Ecto neural progenitor cell (in vitro differentiated cells): ENCODE measurements around the gene HBA2.
"Not testable (repeated sequence)": the region's sequence is repeated elsewhere in the genome, so short reads cannot be mapped to it uniquely, and the experiment has no call there.

ENCODE experiments used
- DNase-seq: peaks from one replicate; pipeline ENCODE4 v3.0.0-alpha.2; 2018; ENCODE audit warnings: low spot score

HBA2 gene

GRCh38 chr16:172374-172941, at the start of gene HBA2:
TSS of gene HBA2 (plus strand) at chr16:172876. CDS start at chr16:172913, 37 bp downstream.
- DNase-seq: not testable (repeated sequence)

GRCh38 chr16:123558-124350, 48.9 kb upstream of the HBA2 start:
- DNase-seq: not testable (repeated sequence)

- DNase-seq: no peak
These were observed 47.7 kb upstream of the HBA2 start for GRCh38 chr16:125011-125410.

GRCh38 chr16:129075-129474, 43.6 kb upstream of the HBA2 start:
- DNase-seq: no peak

- DNase-seq: no peak
These were observed 42.0 kb upstream of the HBA2 start for GRCh38 chr16:130533-131173.

- DNase-seq: no peak
These were observed 40.6 kb upstream of the HBA2 start for GRCh38 chr16:132120-132519.

GRCh38 chr16:133716-134115, 39.0 kb upstream of the HBA2 start:
- no peak for DNase-seq

- peak; percentile 82 for DNase-seq
These were observed 34.6 kb upstream of the HBA2 start for GRCh38 chr16:138049-138417.

- DNase-seq: no peak
These were observed 32.4 kb upstream of the HBA2 start for GRCh38 chr16:140175-140857.

- no peak for DNase-seq
These were observed 30.2 kb upstream of the HBA2 start for GRCh38 chr16:142405-142967.

GRCh38 chr16:143047-143446, 29.6 kb upstream of the HBA2 start:
- DNase-seq: no peak

GRCh38 chr16:143456-143855, 29.2 kb upstream of the HBA2 start:
- DNase-seq: no peak

- no peak for DNase-seq
These were observed 27.9 kb upstream of the HBA2 start for GRCh38 chr16:144797-145252.

- no peak for DNase-seq
These were observed 26.0 kb upstream of the HBA2 start for GRCh38 chr16:146646-147045.

GRCh38 chr16:149024-149660, 23.5 kb upstream of the HBA2 start:
- DNase-seq: no peak

GRCh38 chr16:152141-153128, 20.2 kb upstream of the HBA2 start, which contains the start of gene HBZ:
TSS of gene HBZ (plus strand) at chr16:152644. CDS start at chr16:152910, 266 bp downstream.
- no peak for DNase-seq

- DNase-seq: not testable (repeated sequence)
These were observed 19.6 kb upstream of the HBA2 start for GRCh38 chr16:153129-153521.

- DNase-seq: not testable (repeated sequence)
These were observed 19.0 kb upstream of the HBA2 start for GRCh38 chr16:153550-154216.

- peak; percentile 70 for DNase-seq
These were observed 18.3 kb upstream of the HBA2 start for GRCh38 chr16:154217-155030.
